Ishikawa (cell line): Measurements from ENCODE around the gene ZNF778.
A peak's percentile ranks its signal among the peaks of the same experiment; 100 is the strongest.

Experiments
- CEBPB ChIP-seq: IDR thresholded peaks from 2 replicates; pipeline ENCODE4 v1.6.1; 2012
- CREB1 ChIP-seq: IDR thresholded peaks from 2 replicates; pipeline ENCODE4 v1.6.1; 2012; ENCODE audit warnings: low read depth
- EGR1 ChIP-seq: IDR thresholded peaks from 2 replicates; pipeline ENCODE4 v1.6.1; 2012
- EP300 ChIP-seq: IDR thresholded peaks from 2 replicates; pipeline ENCODE4 v1.6.1; 2012; ENCODE audit warnings: borderline replicate concordance
- FOXM1 ChIP-seq: IDR thresholded peaks from 2 replicates; pipeline ENCODE4 v1.6.1; 2012; ENCODE audit warnings: low read depth, borderline replicate concordance
- MAX ChIP-seq: IDR thresholded peaks from 2 replicates; pipeline ENCODE4 v1.6.1; 2012
- NFIC ChIP-seq: IDR thresholded peaks from 2 replicates; pipeline ENCODE4 v1.6.1; 2012
- RAD21 ChIP-seq: IDR thresholded peaks from 2 replicates; pipeline ENCODE4 v1.6.1; 2012; ENCODE audit warnings: low read depth
- REST ChIP-seq: IDR thresholded peaks from 2 replicates; pipeline ENCODE4 v1.6.1; 2012; ENCODE audit warnings: low read depth, mild to moderate bottlenecking
- TAF1 ChIP-seq: IDR thresholded peaks from 2 replicates; pipeline ENCODE4 v1.6.1; 2012; ENCODE audit warnings: low read depth, mild to moderate bottlenecking
- TCF12 ChIP-seq: IDR thresholded peaks from 2 replicates; pipeline ENCODE4 v1.6.1; 2012; ENCODE audit warnings: low read depth
- TEAD4 ChIP-seq: IDR thresholded peaks from 2 replicates; pipeline ENCODE4 v1.6.1; 2012
- YY1 ChIP-seq: IDR thresholded peaks from 2 replicates; pipeline ENCODE4 v1.6.1; 2012; ENCODE audit warnings: low read depth
- ZBTB7A ChIP-seq: IDR thresholded peaks from 2 replicates; pipeline ENCODE4 v1.6.1; 2012; ENCODE audit warnings: low read depth
- TF ChIP-seq, protein P1 (sequence below): IDR thresholded peaks from 2 replicates; pipeline ENCODE4 v1.6.1; 2012

The ZNF778 gene

GRCh38 chr16:89199241-89200123, 18.0 kb upstream of the ZNF778 start:
- no peak for TF ChIP-seq TCF12
- no peak for TF ChIP-seq TAF1
- TF ChIP-seq FOXM1: no peak
- no peak for TF ChIP-seq MAX
- TF ChIP-seq EP300: no peak
- no peak for TF ChIP-seq RAD21
- TF ChIP-seq EGR1: no peak

GRCh38 chr16:89200124-89200849, 17.2 kb upstream of the ZNF778 start, which contains the start of gene SLC22A31:
Gene SLC22A31, minus strand, starts transcription at chr16:89200537. Its CDS starts 36 bp downstream, at chr16:89200501.
- TF ChIP-seq EGR1 (no peak), RAD21 (no peak), MAX (no peak), FOXM1 (no peak), EP300 (no peak), NFIC (no peak)

GRCh38 chr16:89200850-89201411, 16.6 kb upstream of the ZNF778 start:
- no peak for TF ChIP-seq TAF1
- no peak for TF ChIP-seq EGR1
- TF ChIP-seq REST: no peak
- no peak for TF ChIP-seq ZBTB7A
- TF ChIP-seq NFIC: no peak
- no peak for TF ChIP-seq TCF12
- TF ChIP-seq, protein P1, sequence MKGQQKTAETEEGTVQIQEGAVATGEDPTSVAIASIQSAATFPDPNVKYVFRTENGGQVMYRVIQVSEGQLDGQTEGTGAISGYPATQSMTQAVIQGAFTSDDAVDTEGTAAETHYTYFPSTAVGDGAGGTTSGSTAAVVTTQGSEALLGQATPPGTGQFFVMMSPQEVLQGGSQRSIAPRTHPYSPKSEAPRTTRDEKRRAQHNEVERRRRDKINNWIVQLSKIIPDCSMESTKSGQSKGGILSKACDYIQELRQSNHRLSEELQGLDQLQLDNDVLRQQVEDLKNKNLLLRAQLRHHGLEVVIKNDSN: no peak
- TF ChIP-seq EP300: no peak
- no peak for TF ChIP-seq CEBPB
- TF ChIP-seq RAD21: no peak
- TF ChIP-seq FOXM1: no peak
- no peak for TF ChIP-seq MAX
- no peak for TF ChIP-seq CREB1
- no peak for TF ChIP-seq YY1
- TF ChIP-seq TEAD4: no peak

GRCh38 chr16:89201439-89202377, 15.8 kb upstream of the ZNF778 start:
- TF ChIP-seq EGR1: no peak
- TF ChIP-seq, protein P1: peak; percentile 83

DNA sequence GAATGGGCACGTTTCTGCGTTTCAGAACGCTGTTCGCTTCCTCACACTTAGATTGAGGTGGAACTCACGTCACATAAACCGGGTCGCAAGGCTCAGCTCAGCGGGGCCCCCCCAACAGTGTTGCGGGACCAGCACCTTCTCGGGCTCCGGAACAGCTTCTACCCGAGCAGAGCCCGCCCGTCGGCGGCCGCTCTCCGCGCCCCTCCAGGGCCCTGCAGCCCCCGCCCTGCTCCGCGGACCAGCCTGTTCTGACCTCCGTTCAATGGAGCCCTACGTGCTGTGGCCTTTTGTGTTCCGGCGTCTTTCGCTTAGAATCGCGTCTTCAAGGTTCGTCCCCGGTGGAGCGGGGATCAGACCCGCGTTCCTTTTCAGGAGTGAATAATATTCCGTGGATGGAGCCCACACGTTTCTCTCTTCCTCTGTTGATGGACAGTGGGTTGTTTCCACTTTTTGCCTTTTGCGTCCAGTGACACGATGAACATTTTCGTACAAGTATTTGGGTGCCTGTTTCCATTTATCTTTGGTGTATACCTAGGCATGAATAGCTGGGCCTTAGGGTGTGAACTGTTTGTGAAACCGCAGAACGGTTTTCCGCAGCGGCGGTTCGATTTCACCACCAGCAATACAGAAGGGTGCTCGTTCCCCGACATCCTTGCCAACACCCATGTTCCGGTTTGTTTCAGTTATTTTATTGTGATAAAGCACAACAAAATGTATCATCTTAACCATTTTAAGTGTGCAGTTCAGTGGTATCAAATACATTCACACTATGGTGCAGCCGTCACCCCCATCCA, 14.9 kb upstream of the ZNF778 start:
- TF ChIP-seq TAF1: no peak
- TF ChIP-seq EP300: no peak
- TF ChIP-seq, protein P1: no peak
- no peak for TF ChIP-seq ZBTB7A
- no peak for TF ChIP-seq MAX
- no peak for TF ChIP-seq REST
- no peak for TF ChIP-seq FOXM1
